Caco-2 (cell line): Measurements from ENCODE around the gene GYPC. TPM values are rescaled to one million over a fixed set of nuclear protein-coding genes. Genes with fewer than 3 reads are reported as not detected.

Source experiments
- BruUV-seq: library from RNA; stranded (reverse); fragments of 400-500 nt; replicated peaks from 2 replicates; lab custom pipeline; 2021; lab: Mats Ljungman, UMichigan
- CTCF ChIA-PET: fragments of 300-600 bp; sonication (Branson Sonifier 250); formaldehyde crosslinking; loops from one replicate; lab custom pipeline; 2022; ENCODE audit warnings: antibody characterized with exemption; lab: Charles Lee
- POLR2A ChIA-PET: fragments of 300-600 bp; sonication (Branson Sonifier 250); formaldehyde crosslinking; loops from one replicate; lab custom pipeline; 2022; ENCODE audit warnings: antibody characterized with exemption; lab: Charles Lee
- DNase-seq, 2 experiments: peaks; one replicate each; pipeline versions ENCODE4 v3.0.0 to v3.0.0-alpha.2; 2020 to 2022
- H3K27me3 ChIP-seq: replicated peaks from 2 replicates; pipeline ENCODE4 v1.6.0; 2011; ENCODE audit warnings: low read length; ENCODE audit not compliant: control insufficient read depth, insufficient read depth
- H3K36me3 ChIP-seq: 2 replicates; pipeline ENCODE4 v1.5.1; 2011; ENCODE audit warnings: low read length; ENCODE audit not compliant: control insufficient read depth, insufficient read depth
- H3K4me1 ChIP-seq: fragments of 250-450 bp; sonication (Bioruptor Pico); 2 replicates; pipeline ENCODE4 v1.5.1; 2020; ENCODE audit warnings: mild to moderate bottlenecking
- H3K4me3 ChIP-seq: 2 replicates; pipeline ENCODE4 v1.5.1; 2011; ENCODE audit warnings: low read depth, mild to moderate bottlenecking, control low read depth, low read length
- H3K9me3 ChIP-seq: fragments of 250-450 bp; sonication (Bioruptor Pico); 2 replicates; pipeline ENCODE4 v1.5.1; 2020; ENCODE audit warnings: mild to moderate bottlenecking, moderate library complexity
- H3K27ac Mint-ChIP-seq: one replicate; pipeline ENCODE4 v1.8.0; 2022; ENCODE audit warnings: mixed read lengths; ENCODE audit not compliant: unreplicated experiment
- H3K27me3 Mint-ChIP-seq: one replicate; pipeline ENCODE4 v1.8.0; 2022; ENCODE audit warnings: mixed read lengths; ENCODE audit not compliant: insufficient read depth, unreplicated experiment
- H3K36me3 Mint-ChIP-seq: one replicate; pipeline ENCODE4 v1.8.0; 2022; ENCODE audit warnings: mild to moderate bottlenecking, mixed read lengths; ENCODE audit not compliant: insufficient read depth, unreplicated experiment
- H3K4me1 Mint-ChIP-seq: one replicate; pipeline ENCODE4 v1.8.0; 2022; ENCODE audit warnings: low read depth, mixed read lengths; ENCODE audit not compliant: unreplicated experiment
- H3K4me3 Mint-ChIP-seq: one replicate; pipeline ENCODE4 v1.8.0; 2022; ENCODE audit warnings: mild to moderate bottlenecking, moderate library complexity, mixed read lengths; ENCODE audit not compliant: unreplicated experiment
- H3K9me3 Mint-ChIP-seq: one replicate; pipeline ENCODE4 v1.8.0; 2022; ENCODE audit warnings: mixed read lengths; ENCODE audit not compliant: unreplicated experiment
- intact Hi-C: fragments of 100-400 bp; cut with micrococcal nuclease; formaldehyde crosslinking; loops from one replicate; pipeline ENCODE4 v1.10.0; 2022; ENCODE audit not compliant: unreplicated experiment
- total RNA-seq: library from RNA; stranded (reverse); gene quantifications from 2 replicates; pipeline ENCODE4 v1.2.3, GENCODE V29; 2022
- TF ChIP-seq, protein P1 (sequence below), 2 experiments: fragments of 200-600 bp in 1 of 2; IDR thresholded peaks; 1 replicate in 1 of 2; 2 replicates in 1 of 2; pipeline versions ENCODE4 v1.5.1 to v1.8.0; 2011 to 2022; ENCODE audit warnings: antibody characterized with exemption in 1 of 2, control low read depth in 1 of 2, inconsistent platforms in 1 of 2, low read depth in 1 of 2, low read length in 1 of 2, mild to moderate bottlenecking in 1 of 2, moderate library complexity in 1 of 2; ENCODE audit not compliant: insufficient read depth in 1 of 2, severe bottlenecking in 1 of 2, unreplicated experiment in 1 of 2

Gene GYPC
- total RNA-seq, 1 experiment from 2014 or later, result not detected

DNA sequence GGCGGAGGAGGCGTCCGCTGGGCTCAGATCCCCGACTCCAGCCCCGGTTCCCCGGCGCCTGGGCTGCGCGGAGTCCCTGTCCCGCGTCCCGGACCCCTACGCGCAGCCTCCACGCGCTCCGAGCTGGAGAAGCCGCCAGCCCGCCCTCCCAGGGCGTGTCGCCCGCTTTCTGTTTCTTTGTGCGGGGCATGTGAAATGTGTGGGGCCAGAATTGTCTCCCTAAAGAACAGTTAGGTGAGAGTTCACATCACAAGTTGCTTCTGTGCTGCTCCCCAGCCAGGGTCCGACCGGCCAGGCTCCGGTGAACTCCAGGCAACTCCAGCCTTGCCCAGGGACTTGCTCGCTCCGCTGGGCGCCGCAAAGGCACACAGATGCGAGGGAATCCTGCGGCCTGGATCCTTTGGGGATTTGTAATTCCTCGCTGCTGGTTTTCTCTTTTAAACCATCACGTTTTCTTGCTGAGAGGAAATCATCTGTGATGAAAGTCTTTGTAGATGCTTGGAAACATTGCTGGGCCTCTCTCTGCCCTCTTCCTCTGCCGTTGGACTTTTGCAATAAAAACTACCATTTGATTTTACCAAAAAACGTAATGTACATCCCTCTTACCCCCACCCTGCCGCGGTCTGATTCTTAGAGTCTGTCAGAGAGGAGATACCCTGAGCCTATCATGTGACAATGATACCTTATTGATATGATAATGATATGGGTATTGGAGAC lies 631 bp downstream of the GYPC start:
- Histone ChIP-seq H3K9me3 (no peaks in the 10 kb centered on the region), H3K4me3 (no peak overlapping the region), H3K36me3 (no peaks in the 10 kb centered on the region), H3K27me3 (no peaks in the 10 kb centered on the region), H3K4me1 (no peaks in the 10 kb centered on the region)
- no peak for DNase-seq
- H3K27ac Mint-ChIP-seq, result no peak overlapping the region
- no peaks in the 10 kb centered on the region for H3K36me3 Mint-ChIP-seq
- TF ChIP-seq, protein P1, sequence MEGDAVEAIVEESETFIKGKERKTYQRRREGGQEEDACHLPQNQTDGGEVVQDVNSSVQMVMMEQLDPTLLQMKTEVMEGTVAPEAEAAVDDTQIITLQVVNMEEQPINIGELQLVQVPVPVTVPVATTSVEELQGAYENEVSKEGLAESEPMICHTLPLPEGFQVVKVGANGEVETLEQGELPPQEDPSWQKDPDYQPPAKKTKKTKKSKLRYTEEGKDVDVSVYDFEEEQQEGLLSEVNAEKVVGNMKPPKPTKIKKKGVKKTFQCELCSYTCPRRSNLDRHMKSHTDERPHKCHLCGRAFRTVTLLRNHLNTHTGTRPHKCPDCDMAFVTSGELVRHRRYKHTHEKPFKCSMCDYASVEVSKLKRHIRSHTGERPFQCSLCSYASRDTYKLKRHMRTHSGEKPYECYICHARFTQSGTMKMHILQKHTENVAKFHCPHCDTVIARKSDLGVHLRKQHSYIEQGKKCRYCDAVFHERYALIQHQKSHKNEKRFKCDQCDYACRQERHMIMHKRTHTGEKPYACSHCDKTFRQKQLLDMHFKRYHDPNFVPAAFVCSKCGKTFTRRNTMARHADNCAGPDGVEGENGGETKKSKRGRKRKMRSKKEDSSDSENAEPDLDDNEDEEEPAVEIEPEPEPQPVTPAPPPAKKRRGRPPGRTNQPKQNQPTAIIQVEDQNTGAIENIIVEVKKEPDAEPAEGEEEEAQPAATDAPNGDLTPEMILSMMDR (IDR thresholded peaks at IDR 0.05; ENCODE audit: insufficient read depth in 1 of 2, low read depth in 1 of 2, low read length in 1 of 2, severe bottlenecking in 1 of 2, unreplicated experiment in 1 of 2), result no peak
- no TSS peak for BruUV-seq
- H3K4me1 Mint-ChIP-seq, result no peaks in the 10 kb centered on the region
- POLR2A ChIA-PET, result no interaction called here
- no peaks in the 10 kb centered on the region for H3K9me3 Mint-ChIP-seq
- H3K4me3 Mint-ChIP-seq, result no peak overlapping the region
- CTCF ChIA-PET, result no interaction called here
- intact Hi-C loops, result no loop called here
- H3K27me3 Mint-ChIP-seq, result peaks cover 5% of the 10 kb centered on the region

DNA sequence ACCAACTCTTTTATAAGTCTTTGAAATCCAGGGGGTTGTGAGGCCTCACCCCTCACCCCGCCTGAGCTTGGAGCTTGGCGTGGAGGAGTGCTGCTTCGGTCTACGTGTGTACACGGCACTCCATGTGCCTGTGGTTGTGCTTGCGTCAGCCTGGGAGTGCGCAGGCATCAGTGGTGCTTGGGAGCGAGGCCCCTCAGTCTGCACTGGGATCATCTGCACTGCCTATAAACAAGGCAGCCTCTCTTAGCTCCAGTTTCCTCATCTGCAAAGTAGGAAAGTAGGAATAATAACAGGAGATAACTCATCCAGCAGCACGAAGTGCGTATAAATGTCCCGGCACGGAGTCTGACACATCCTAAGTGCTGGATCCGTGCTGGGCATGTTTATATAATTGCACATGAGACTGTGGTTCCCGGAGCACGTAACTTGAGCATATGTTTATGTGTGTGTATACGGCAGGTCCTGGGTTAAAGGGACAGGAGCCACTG lies 1.2 kb downstream of the GYPC start:
- TF ChIP-seq, protein P1 (IDR thresholded peaks at IDR 0.05; ENCODE audit: insufficient read depth in 1 of 2, low read depth in 1 of 2, low read length in 1 of 2, severe bottlenecking in 1 of 2, unreplicated experiment in 1 of 2), result no peak
- intact Hi-C loops, result no loop called here
- no peaks in the 10 kb centered on the region for H3K4me1 Mint-ChIP-seq
- Histone ChIP-seq H3K27me3 (no peaks in the 10 kb centered on the region), H3K36me3 (no peaks in the 10 kb centered on the region), H3K9me3 (no peaks in the 10 kb centered on the region), H3K4me1 (no peaks in the 10 kb centered on the region), H3K4me3 (no peak overlapping the region)
- H3K27me3 Mint-ChIP-seq, result peaks cover 5% of the 10 kb centered on the region
- no peaks in the 10 kb centered on the region for H3K36me3 Mint-ChIP-seq
- CTCF ChIA-PET, result no interaction called here
- POLR2A ChIA-PET, result no interaction called here
- no peaks in the 10 kb centered on the region for H3K9me3 Mint-ChIP-seq
- no peak overlapping the region for H3K27ac Mint-ChIP-seq
- BruUV-seq, result no TSS peak
- DNase-seq, result no peak
- no peak overlapping the region for H3K4me3 Mint-ChIP-seq

DNA sequence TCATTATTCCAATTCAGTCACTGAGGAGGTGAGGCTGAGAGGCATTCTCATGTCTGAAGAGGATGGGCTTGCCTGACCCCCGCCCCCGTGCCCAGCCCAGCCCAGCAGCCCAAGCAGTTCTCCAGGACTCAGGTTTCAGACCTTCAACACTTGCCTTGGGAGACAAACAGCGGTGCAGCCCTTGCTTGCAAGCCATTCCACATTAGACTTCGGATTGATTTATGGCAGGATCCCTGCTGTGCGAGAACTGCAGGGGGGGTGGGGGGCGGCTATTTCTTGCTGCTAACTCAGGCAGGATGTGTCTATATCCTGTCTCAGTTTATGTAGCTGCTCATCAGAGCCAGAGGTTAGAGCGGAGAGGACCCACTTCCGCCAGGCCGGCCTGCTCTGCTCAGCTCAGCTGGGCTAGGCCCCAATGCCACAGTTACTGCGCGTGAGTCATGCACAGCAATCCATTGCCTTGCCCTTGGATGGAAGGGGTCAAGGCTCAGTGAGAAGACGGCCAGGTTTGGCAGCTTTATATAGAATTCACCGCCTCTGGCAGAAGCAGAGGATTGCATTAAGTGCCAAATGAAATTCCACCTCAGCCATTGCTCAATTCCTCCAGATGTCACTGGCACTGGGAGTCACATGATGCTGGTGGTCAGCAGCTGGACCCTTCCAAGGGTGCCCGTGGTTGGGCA lies 1.8 kb downstream of the GYPC start:
- Histone ChIP-seq H3K36me3 (no peaks in the 10 kb centered on the region), H3K4me1 (no peaks in the 10 kb centered on the region), H3K9me3 (no peaks in the 10 kb centered on the region), H3K27me3 (no peaks in the 10 kb centered on the region), H3K4me3 (no peak overlapping the region)
- no peaks in the 10 kb centered on the region for H3K36me3 Mint-ChIP-seq
- CTCF ChIA-PET, result no interaction called here
- TF ChIP-seq, protein P1 (IDR thresholded peaks at IDR 0.05; ENCODE audit: insufficient read depth in 1 of 2, low read depth in 1 of 2, low read length in 1 of 2, severe bottlenecking in 1 of 2, unreplicated experiment in 1 of 2), result no peak
- H3K4me1 Mint-ChIP-seq, result no peaks in the 10 kb centered on the region
- POLR2A ChIA-PET, result no interaction called here
- H3K27me3 Mint-ChIP-seq, result peaks cover 5% of the 10 kb centered on the region
- no peak overlapping the region for H3K4me3 Mint-ChIP-seq
- H3K27ac Mint-ChIP-seq, result no peak overlapping the region
- DNase-seq, result no peak
- BruUV-seq, result no TSS peak
- intact Hi-C loops, result no loop called here
- no peaks in the 10 kb centered on the region for H3K9me3 Mint-ChIP-seq
